Left renal pelvis (tissue), 4 donors: Measurements from ENCODE around the gene TINAG. TPM values are rescaled to one million over a fixed set of nuclear protein-coding genes. Genes with fewer than 3 reads are reported as not detected.

ENCODE experiments used
- DNase-seq, 4 donors: peaks; one replicate each; pipeline ENCODE4 v3.0.0-alpha.2; 2013; ENCODE audit warnings: low read depth in 4 of 4, low spot score in 3 of 4
- polyA plus RNA-seq, 4 donors: library from polyadenylated mRNA; unstranded; fragments of 120-200 nt; gene quantifications; one replicate each; pipeline ENCODE4 v1.2.1, GENCODE V29; 2013; ENCODE audit not compliant: insufficient read length in 4 of 4

The TINAG gene
- polyA plus RNA-seq, 4 donors = 0.55 to 29.7 (median 25.6) TPM

GRCh38 chr6:54419885-54420284, 111.6 kb downstream of the TINAG start:
- no peak for DNase-seq

- no peak for DNase-seq
Measured at GRCh38 chr6:54426995-54427394, 118.8 kb downstream of the TINAG start.

DNA sequence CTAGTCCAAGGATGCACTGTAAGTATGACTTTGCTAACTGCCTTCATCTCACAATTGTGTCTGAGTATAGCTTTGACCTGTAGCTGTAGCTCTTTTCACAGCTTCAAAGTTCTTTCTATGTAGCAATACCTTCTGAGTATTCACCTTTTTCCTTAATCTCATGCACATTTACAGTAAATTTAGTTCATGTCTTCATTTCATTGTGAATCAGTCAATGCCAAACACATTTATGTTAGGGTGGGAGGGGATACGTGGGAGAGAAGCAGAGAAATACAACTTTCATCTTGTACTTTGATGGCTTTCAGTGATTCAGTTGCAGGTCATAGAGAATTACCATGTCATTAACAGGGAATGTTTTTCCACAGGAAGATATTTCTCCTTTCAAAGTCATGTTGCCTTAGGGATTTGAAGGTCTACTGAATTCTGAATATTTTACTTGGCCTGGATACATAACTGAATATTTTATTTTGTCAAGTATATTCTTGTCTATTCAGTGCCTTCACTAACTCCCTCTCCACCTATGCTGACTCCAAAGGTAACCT, 119.2 kb downstream of the TINAG start:
- DNase-seq = no peak

DNA sequence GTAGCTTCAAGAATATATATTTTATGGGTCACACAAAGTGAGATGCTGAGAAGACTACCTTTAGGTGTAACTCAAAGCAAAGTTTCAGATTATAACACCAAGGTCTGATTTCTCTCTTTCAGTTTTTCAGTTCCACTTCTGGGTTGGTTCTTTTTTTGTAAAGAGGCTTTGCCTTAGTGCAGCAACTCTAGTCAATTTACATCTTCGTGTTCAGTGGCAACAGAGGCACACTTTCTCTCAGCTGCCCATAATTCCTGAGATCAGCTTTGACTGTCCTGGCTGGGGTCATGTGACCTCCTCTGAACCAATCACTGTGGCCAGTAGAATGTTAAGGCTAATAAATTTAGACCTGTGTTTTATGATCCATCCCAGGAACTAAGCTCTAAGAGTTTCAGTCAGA, 120.2 kb downstream of the TINAG start:
- no peak for DNase-seq

DNA sequence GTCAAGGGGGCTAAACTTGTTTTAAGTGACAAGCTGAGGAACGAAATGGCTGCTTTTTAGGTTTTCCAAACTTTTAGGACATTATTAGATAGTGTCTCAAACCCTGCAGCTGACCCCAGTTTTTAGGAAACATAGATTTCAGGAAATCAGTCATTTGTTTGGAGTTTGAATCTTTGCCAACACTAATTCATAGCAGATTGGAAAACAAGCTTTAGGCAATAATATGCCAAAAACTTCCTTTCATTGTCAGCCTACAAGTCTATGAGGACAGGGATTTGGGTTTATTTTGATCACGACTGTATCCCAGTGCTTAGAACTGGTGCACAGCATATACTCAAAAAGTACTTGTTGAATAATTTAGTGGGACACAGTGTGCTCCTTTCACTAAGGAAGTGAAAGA, 123.2 kb downstream of the TINAG start:
- DNase-seq = no peak

Other genes starting within 250 kb of the TINAG start
- under 1 TPM; 0.24 to 0.72 (median 0.60) TPM for gene MLIP, start 197.0 kb upstream of the TINAG start, polyA plus RNA-seq